SIG-M5 treated with dmso at 0.1 percent for 504 hours (cell line): ENCODE measurements around the gene SNAP25.

Experiments used
- DNase-seq: peaks from one replicate; lab custom pipeline; 2025; ENCODE audit not compliant: unreplicated experiment; lab: John Stamatoyannopoulos, UW

Gene SNAP25

DNA sequence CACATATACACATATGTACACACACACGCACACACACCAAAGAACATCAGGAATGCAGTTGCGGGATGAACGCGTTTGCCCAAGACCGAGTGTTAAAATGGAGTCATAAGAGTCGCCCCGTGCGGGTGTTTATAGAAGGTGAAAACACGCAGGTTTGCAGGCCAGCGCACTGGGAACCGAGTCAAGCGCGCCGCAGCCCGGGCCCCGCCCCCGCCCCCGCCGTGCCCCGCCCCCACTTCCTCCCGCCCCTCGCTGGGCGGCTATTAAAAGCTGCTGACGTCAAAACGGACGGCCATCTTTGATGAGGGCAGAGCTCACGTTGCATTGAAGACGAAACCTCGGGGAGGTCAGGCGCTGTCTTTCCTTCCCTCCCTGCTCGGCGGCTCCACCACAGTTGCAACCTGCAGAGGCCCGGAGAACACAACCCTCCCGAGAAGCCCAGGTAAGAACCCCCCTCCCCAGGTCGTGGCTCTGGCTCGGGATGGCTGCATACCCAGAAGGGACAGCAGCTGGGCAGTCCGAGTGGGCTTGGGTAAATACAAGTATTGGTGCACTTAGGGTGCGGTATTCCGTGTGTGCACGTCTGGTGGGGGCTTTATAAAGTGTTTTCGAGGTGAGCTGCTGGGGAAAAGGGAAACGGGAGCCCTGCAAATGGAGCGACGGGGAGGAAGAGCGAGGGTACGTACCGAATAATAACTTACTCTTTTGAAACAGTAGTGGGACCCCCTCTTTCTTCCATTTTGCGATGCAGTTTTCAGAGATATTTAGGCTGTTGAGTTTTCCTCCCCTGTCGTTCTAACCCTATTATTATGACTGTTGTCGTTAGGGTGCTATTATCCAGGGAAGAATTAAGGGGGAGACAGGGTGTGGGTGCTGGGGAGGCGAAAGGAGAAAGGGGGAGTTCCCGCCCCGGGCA is at the start of gene SNAP25:
Gene SNAP25, plus strand, starts transcription at position 295 of the 916 bp plus-strand sequence. CDS start 56,662 bp downstream, outside the sequence.
- peak; percentile 35 for DNase-seq

- no peak for DNase-seq
Measured at GRCh38 chr20:10169752-10170151, 48.9 kb upstream of the SNAP25 start.

DNA sequence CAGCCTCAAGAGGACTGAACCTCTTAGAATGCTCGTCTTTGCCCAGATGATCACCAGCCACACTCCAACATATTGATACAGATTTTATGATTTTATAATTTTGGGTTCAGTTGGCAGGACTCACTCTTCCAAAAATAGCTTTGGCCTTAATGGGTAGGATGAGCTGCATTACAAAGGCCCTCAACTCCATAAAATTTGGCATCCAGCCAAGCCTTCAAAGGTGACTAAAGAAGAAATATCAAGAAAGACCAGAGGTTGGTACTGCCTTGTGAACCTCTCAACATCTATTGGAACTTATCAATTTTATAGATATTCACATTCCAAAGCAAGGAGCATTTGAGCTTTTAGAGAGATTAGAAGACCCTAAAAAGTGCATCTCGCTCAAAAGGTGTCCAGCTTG is 48.4 kb upstream of the SNAP25 start:
- DNase-seq, result no peak

GRCh38 chr20:10171864-10172751 is 46.5 kb upstream of the SNAP25 start:
- peak; percentile 40 for DNase-seq

DNA sequence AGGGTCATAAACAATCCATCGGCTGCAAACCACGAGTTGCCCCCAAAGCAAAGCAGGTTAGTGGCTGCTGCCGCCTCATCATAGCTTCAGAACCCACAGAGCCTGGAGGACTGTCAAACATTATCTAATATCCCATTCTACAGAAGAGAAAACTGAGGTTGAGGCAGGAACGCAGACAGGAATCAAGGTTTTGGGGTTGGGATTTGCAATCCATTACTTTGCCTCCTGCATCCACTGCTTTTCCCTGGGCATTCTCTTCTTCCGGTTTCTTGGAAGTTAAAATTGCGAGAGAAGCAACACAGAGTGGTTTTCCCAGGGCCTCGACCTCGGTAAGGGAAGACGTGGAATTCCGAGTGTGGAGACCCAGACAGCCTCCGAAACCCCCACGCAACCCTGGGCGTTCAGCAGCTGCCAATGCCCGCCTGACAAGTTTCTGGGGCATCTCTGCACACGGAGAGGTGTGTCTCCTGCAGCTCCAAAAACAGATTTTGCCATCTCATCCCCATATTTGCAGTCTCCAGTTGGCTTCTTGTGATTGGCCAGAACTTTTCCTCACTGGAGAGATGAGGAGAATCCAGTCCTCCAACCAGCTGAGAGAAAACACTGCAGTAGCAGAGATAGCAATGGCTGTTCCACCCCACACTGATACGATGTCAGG is 45.5 kb upstream of the SNAP25 start:
- no peak for DNase-seq

GRCh38 chr20:10174400-10174799 is 44.2 kb upstream of the SNAP25 start:
- no peak for DNase-seq

GRCh38 chr20:10177326-10177725 is 41.3 kb upstream of the SNAP25 start:
- no peak for DNase-seq

GRCh38 chr20:10178091-10178490 is 40.5 kb upstream of the SNAP25 start:
- no peak for DNase-seq

- DNase-seq, result no peak
Measured at GRCh38 chr20:10178727-10179313, 39.8 kb upstream of the SNAP25 start.

DNA sequence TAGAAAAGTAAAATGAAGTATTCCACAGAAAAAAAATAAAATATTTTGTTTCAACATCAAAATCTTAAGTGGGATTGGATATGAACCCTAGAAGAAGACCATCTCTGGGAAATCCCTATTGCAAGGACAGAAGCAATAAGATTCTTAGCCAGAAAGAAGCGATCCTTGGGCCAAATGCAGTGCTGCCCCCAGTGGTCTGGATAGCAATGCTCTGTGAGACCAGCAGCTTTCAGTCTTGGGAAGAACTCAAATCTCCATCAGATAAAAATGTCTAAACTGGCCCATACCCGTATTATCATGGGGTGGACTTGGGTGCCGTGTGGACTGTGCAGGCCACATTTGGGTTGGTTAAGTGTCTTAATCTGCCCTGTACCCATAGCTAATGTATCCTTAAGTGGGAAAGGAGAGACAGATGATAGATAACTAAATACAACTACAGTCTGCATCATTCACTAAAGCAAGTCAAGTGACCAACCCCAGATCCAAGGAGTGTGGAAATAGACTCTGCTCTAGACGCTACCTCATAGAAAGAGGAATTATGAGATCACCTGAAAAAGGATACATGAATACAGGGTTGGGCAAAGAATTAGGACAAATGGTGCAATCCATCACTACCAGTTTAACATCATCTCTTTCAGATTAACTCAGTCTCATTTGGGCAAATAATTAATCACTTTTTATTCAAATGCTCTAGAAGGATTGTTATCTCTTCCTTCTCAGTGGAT is 38.9 kb upstream of the SNAP25 start:
- DNase-seq, result peak; percentile 14

DNA sequence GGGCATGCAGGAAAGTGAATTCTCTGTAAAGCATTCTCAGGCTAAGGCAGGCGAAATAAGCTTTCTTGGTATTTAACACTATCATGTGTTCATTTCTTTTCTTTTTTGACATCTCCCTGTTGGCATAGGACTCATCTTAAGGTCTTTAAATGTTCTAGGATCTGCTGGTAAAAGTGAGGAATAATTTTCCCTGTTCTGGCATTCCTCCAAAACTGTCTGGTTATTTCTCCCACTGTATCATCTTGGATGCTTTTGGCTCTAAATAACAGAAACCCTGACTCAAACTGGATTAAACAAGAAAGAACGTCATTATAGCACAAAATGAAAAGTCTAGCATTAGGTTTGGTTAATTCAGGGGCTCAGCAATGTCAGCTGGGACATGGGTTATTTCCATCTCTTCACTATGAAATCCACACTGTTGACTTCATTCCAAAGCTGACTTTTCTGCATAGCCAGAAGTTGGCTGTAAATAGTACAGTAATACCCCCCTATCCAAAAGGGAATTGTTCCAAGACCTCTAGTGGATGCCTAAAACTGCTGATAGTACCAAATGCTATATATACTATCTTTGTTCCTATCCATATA is 37.9 kb upstream of the SNAP25 start:
- DNase-seq, result no peak

DNA sequence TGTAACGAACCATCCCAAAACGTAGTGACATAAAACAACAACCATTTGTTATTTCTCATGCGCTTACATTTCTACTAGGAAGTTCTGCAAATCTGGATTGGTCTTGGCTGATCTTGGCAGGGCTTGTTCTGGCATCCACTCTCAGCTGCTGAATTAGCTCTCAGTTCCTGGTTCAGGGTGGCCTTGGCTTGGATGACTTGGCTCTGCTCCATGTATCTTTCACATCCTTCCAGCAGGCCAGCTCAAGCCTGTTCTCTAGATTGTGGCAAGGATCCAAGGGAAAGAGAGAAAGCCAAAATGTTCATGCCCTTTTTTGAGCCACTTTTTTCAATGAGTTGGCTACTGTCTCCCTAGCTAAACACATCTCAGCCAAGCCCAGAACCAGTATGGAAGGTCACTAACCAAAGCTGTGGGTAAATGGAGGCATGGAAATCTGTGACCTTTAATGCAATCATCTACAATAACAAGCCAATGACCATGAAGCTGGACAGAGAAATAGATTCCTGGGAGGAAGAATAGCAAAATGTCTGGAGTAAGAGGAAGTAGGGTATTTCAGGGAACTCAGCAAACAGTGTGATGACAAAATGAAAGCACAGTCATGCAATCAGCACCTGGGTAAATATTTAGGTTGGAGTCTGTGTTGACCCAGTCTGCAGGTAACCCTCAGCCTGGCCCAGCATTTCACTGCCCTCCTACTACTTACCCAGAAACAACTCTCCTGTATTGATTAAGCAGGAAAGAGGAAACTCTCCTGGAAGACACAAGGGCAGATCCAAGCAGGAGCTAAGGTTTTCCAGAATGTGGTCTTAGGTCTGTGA is 32.7 kb upstream of the SNAP25 start:
- no peak for DNase-seq

GRCh38 chr20:10190456-10190855 is 28.2 kb upstream of the SNAP25 start:
- no peak for DNase-seq

DNA sequence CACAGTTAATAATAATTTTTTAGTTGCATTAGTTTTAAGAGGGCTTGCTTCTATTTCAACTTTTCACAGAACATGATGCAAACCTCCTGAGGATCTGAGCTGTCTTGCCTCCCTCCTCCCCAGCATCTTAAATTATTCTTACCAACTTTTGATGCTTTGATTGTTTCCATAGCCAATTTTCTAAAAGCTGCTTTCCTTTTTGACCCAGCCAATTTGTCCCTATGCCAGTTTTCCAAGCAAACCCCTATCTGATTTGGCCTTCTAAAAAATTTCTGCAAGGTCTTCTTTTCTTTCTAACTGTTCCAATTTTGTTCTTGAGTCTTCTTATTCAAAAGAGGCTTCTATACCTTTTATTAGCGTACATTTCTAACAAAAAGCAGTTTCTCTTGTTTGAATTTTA is 26.5 kb upstream of the SNAP25 start:
- no peak for DNase-seq

DNA sequence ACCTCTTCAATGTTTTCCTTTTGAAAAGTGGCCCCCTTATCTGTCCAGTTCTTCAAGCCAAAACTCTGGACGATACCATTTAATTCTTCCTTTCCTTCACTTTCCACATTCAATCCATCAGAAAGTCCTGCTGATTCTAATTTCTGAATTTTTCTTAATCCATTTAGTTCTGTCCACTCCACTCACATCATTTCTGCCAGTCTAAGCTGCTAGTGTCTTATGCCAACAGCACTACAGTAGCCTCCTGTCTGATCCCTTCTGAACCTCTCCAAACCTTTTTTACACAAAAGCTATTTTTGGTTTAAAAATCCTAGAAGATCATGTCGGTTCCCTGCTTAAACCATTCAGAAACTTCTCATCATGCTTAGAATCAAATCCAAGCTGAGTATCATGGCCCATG is 24.5 kb upstream of the SNAP25 start:
- no peak for DNase-seq

GRCh38 chr20:10200330-10200729 is 18.3 kb upstream of the SNAP25 start:
- no peak for DNase-seq

DNA sequence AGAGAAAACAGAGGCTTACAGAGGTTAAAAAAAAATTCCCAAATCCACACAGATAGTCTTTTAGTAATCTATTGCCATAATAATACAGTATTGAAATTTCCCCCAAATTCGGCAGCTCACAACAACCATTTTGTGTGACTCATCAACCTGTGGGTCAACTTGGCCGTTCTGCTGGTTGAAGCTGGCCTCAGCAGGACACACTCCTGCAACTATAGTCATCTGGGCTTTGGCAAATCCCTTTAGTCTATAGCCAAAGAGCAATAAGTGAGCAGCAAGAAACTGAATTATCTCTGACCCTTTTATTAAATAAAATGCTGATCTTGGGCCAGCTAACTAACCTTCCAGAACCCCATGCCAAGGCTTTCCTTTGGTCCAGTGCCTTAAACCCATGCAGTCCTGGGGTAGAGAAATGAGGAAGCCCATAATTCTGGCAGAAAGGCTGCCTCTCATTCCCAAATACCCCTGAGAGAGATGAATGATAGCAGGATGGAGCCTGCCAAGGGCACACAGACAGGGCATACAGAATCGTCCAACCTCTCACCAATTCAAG is 17.2 kb upstream of the SNAP25 start:
- no peak for DNase-seq

- no peak for DNase-seq
Measured at GRCh38 chr20:10209091-10209490, 9.5 kb upstream of the SNAP25 start.

DNA sequence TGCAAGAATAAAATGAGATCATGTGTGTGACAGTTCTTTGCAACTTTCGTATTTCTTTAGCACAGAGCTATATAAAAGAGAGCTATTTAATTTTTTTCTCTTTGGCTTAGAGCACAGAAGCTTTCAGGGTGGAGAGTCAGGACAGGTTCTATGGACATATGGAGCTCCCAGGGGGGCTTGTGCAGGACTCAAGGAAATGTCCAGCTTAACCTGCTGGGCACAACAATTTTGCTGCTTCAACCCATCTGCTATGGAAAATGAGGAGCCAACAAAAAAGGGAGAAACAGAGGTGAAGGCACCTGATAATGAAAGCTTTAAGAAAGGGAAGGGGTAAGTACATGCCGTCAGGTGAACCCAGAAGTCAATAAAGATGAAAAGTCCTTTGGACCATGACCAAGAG is 5.1 kb upstream of the SNAP25 start:
- DNase-seq, result no peak
